HG03095 (cell line): ENCODE data around the gene LAMP5.

Experiments
- ATAC-seq: cut with Tn5 transposase; IDR thresholded peaks from one replicate; pipeline ENCODE4 v1.9.1; 2021; ENCODE audit warnings: moderate library complexity; ENCODE audit not compliant: unreplicated experiment

LAMP5 gene

GRCh38 chr20:9499126-9499899, 15.1 kb upstream of the LAMP5 start:
- no peak for ATAC-seq

GRCh38 chr20:9500121-9500520, 14.3 kb upstream of the LAMP5 start:
- no peak for ATAC-seq

GRCh38 chr20:9501473-9501872, 12.9 kb upstream of the LAMP5 start:
- no peak for ATAC-seq

- ATAC-seq = no peak
Observed at GRCh38 chr20:9503526-9504245, 10.7 kb upstream of the LAMP5 start.

GRCh38 chr20:9506280-9506821, 8.0 kb upstream of the LAMP5 start:
- ATAC-seq = no peak

- no peak for ATAC-seq
Observed at GRCh38 chr20:9506964-9507369, 7.4 kb upstream of the LAMP5 start.

GRCh38 chr20:9507544-9508239, 6.7 kb upstream of the LAMP5 start:
- ATAC-seq = no peak

GRCh38 chr20:9508240-9508661, 6.1 kb upstream of the LAMP5 start:
- no peak for ATAC-seq

GRCh38 chr20:9508696-9509178, 5.7 kb upstream of the LAMP5 start:
- no peak for ATAC-seq

- ATAC-seq = no peak
Observed at GRCh38 chr20:9509246-9509645, 5.1 kb upstream of the LAMP5 start.

GRCh38 chr20:9510911-9511310, 3.5 kb upstream of the LAMP5 start:
- ATAC-seq = no peak

GRCh38 chr20:9514072-9514460, 324 bp upstream of the LAMP5 start:
- no peak for ATAC-seq

- ATAC-seq = no peak
Observed at GRCh38 chr20:9515214-9515585, 810 bp downstream of the LAMP5 start.

GRCh38 chr20:9515741-9516233, 1.4 kb downstream of the LAMP5 start:
- ATAC-seq = no peak

- ATAC-seq = no peak
Observed at GRCh38 chr20:9516234-9516871, 2.0 kb downstream of the LAMP5 start.

GRCh38 chr20:9517297-9518162, 3.1 kb downstream of the LAMP5 start:
- no peak for ATAC-seq

- ATAC-seq = no peak
Observed at GRCh38 chr20:9518576-9519175, 4.3 kb downstream of the LAMP5 start.

GRCh38 chr20:9520086-9520485, 5.7 kb downstream of the LAMP5 start:
- no peak for ATAC-seq

- ATAC-seq = no peak
Observed at GRCh38 chr20:9523636-9524035, 9.2 kb downstream of the LAMP5 start.
